Nephron (organoid): ENCODE data around the gene LIMS2.

Source experiments
- H3K27ac Mint-ChIP-seq, 3 experiments: 2 replicates each; pipeline ENCODE4 v1.8.0; 2020; ENCODE audit warnings: mixed read lengths in 3 of 3, mild to moderate bottlenecking in 2 of 3, moderate library complexity in 1 of 3
- H3K27me3 Mint-ChIP-seq: 2 replicates; pipeline ENCODE4 v1.8.0; 2021; ENCODE audit warnings: low read depth, mild to moderate bottlenecking, moderate library complexity, mixed read lengths
- H3K36me3 Mint-ChIP-seq: 2 replicates; pipeline ENCODE4 v1.8.0; 2020; ENCODE audit warnings: low read depth, mixed read lengths
- H3K4me1 Mint-ChIP-seq: 2 replicates; pipeline ENCODE4 v1.8.0; 2020; ENCODE audit warnings: mixed read lengths
- H3K4me3 Mint-ChIP-seq, 3 experiments: 2 replicates each; pipeline ENCODE4 v1.8.0; 2020; ENCODE audit warnings: mild to moderate bottlenecking in 3 of 3, mixed read lengths in 3 of 3, moderate library complexity in 2 of 3
- H3K9me3 Mint-ChIP-seq: 2 replicates; pipeline ENCODE4 v1.8.0; 2020; ENCODE audit warnings: mixed read lengths
- TF ChIP-seq, protein P1 (sequence below), 3 experiments: fragments of 200-600 bp; sonication (generic); IDR thresholded peaks; one replicate each; pipeline ENCODE4 v1.5.0; 2021; ENCODE audit warnings: antibody characterized with exemption in 3 of 3; ENCODE audit not compliant: unreplicated experiment in 3 of 3

LIMS2 gene

DNA sequence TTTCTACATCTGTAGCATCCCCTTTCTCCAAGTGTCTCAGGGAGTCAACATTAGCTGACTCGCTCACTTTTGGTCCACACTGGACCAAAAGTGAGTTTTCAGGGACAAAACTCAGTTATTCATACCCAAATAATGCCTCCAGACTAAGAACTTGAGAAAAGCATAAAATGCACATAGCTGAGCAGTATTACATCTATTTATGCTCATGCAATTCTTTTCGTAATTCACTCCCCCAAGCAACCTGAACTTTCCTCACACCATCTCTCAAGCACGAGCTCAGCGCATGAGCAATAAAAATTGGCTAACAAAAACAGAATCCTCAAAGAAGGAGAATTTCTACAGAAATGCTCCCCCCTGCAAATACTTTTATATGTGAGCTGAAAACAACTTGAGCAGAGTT lies 42.9 kb upstream of the LIMS2 start:
- Mint-ChIP-seq H3K27ac (no peak overlapping the region), H3K4me1 (peaks cover 11% of the 10 kb centered on the region), H3K4me3 (no peak overlapping the region), H3K36me3 (peaks cover 45% of the 10 kb centered on the region), H3K9me3 (no peaks in the 10 kb centered on the region), H3K27me3 (no peaks in the 10 kb centered on the region)
- TF ChIP-seq, protein P1, sequence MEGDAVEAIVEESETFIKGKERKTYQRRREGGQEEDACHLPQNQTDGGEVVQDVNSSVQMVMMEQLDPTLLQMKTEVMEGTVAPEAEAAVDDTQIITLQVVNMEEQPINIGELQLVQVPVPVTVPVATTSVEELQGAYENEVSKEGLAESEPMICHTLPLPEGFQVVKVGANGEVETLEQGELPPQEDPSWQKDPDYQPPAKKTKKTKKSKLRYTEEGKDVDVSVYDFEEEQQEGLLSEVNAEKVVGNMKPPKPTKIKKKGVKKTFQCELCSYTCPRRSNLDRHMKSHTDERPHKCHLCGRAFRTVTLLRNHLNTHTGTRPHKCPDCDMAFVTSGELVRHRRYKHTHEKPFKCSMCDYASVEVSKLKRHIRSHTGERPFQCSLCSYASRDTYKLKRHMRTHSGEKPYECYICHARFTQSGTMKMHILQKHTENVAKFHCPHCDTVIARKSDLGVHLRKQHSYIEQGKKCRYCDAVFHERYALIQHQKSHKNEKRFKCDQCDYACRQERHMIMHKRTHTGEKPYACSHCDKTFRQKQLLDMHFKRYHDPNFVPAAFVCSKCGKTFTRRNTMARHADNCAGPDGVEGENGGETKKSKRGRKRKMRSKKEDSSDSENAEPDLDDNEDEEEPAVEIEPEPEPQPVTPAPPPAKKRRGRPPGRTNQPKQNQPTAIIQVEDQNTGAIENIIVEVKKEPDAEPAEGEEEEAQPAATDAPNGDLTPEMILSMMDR (IDR thresholded peaks at IDR 0.05; ENCODE audit: unreplicated experiment in 3 of 3) = no peak

DNA sequence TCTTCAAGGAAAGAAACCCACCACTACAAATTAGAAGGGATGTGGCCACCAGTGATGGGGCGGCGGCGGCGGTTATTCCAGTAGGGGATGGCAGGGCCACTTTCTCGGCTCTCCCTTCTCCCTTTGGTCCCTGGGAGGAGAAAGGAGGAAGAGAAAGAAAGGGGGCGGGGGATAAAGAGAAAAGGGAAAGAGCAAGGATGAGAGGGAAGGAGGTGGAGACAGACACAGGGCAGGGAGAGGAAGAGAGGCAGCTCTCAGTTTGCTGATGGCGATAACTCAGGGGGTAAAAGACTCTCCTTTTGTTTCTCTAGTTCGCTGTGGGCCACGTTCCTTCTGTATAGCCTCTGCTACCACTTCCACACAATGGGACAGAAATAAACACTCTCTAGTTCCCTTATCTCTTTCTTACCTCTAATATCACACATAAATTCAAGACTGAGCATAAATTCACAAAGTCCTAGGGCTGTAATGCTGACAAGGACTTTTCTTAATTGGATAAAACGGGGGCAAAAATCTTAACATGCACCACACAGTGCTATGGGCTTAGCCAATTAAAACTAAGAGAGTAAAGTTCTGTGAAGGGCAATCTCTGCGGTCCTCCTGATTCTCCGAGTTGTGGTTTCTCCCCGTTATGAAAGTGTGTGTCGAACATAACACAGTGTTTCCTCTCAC lies 40.6 kb upstream of the LIMS2 start:
- no peaks in the 10 kb centered on the region for H3K9me3 Mint-ChIP-seq
- no peaks in the 10 kb centered on the region for H3K27me3 Mint-ChIP-seq
- peak overlapping the region in 2 of 3 experiments; percentile 6 to 54 for H3K27ac Mint-ChIP-seq
- H3K36me3 Mint-ChIP-seq = peaks cover 32% of the 10 kb centered on the region
- peaks cover 5% of the 10 kb centered on the region for H3K4me1 Mint-ChIP-seq
- TF ChIP-seq, protein P1 (IDR thresholded peaks at IDR 0.05; ENCODE audit: unreplicated experiment in 3 of 3) = no peak
- H3K4me3 Mint-ChIP-seq = no peak overlapping the region

DNA sequence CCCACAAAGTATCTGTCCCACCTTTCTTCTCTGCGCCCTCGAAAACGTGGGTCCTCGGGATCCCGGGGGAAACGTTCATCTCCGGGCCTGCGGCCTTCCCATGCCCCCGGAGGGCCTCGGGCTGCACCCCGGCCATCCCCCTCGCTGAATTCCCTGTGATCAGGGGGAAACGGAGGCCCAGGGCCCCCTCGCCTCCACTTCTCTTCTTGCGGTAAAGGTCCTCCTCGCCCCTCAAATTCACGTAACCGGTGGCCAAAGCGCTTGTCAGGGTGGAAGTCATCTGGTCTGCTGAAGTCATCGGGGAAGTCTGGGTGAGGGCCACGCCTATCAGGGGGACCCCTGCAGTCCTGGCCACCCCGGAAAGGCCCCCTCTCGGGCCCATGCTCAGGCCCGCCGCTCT lies 38.2 kb upstream of the LIMS2 start:
- H3K27me3 Mint-ChIP-seq = no peaks in the 10 kb centered on the region
- no peak overlapping the region for H3K4me3 Mint-ChIP-seq
- no peak overlapping the region for H3K27ac Mint-ChIP-seq
- H3K9me3 Mint-ChIP-seq = no peaks in the 10 kb centered on the region
- peaks cover 30% of the 10 kb centered on the region for H3K36me3 Mint-ChIP-seq
- peaks cover 5% of the 10 kb centered on the region for H3K4me1 Mint-ChIP-seq
- TF ChIP-seq, protein P1 (IDR thresholded peaks at IDR 0.05; ENCODE audit: unreplicated experiment in 3 of 3) = no peak

DNA sequence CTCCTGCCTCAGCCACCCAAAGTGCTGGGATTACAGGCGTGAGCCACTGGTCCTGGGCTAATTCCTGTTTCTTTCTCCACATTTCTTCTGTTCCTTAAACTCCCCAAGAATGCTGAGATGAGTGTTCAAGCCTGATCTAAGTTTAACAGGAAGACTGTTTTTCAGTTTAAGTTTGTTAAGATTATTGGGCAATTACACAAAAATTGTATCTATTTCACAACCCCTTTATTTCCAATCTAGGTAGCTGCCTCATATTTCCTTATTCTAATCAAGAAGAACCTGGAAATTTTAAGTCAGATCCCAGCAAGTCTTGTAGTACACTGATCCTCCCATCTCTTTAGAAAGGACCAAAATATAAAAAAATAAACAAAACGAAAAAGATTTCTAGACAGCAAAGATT lies 37.7 kb upstream of the LIMS2 start:
- TF ChIP-seq, protein P1 (IDR thresholded peaks at IDR 0.05; ENCODE audit: unreplicated experiment in 3 of 3) = no peak
- H3K9me3 Mint-ChIP-seq = no peaks in the 10 kb centered on the region
- no peak overlapping the region for H3K27ac Mint-ChIP-seq
- peaks cover 5% of the 10 kb centered on the region for H3K4me1 Mint-ChIP-seq
- H3K4me3 Mint-ChIP-seq = no peak overlapping the region
- H3K27me3 Mint-ChIP-seq = no peaks in the 10 kb centered on the region
- peaks cover 28% of the 10 kb centered on the region for H3K36me3 Mint-ChIP-seq

DNA sequence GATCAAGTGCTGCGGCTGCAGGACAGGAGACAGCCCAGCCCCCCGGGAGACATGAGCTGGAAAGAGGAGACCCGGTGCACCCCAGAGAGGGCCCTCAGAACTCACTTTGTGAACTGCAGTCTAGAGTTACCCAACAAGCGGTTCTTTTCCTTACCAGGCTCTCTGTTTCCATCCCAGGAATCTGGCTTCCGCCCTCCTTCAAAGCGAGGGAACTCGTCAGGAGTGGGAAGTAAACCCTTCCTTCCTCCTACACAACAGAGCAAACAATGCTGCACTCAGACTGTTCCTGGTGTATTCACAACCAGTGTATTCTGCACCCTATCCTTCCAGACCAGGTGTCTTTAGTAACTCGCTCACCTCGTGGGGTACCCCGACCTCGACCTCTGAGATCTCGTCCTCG lies 34.0 kb upstream of the LIMS2 start:
- Mint-ChIP-seq H3K27me3 (no peaks in the 10 kb centered on the region), H3K9me3 (no peaks in the 10 kb centered on the region), H3K36me3 (peaks cover 47% of the 10 kb centered on the region), H3K4me3 (no peak overlapping the region), H3K4me1 (peaks cover 2% of the 10 kb centered on the region), H3K27ac (no peak overlapping the region)
- TF ChIP-seq, protein P1 (IDR thresholded peaks at IDR 0.05; ENCODE audit: unreplicated experiment in 3 of 3) = no peak
